PC-3 (cell line): ENCODE data around the gene UCP2. TPM values are rescaled to one million over a fixed set of nuclear protein-coding genes. Genes with fewer than 3 reads are reported as not detected.

ENCODE experiments used
- ATAC-seq: fragments of 200-7000 bp; cut with Tn5 transposase; 2 replicates; pipeline ENCODE4 v1.9.1; 2020; ENCODE audit warnings: mild to moderate bottlenecking, moderate library complexity
- BruUV-seq: library from RNA; stranded (reverse); fragments of 400-500 nt; replicated peaks from 2 replicates; lab custom pipeline; 2021; lab: Mats Ljungman, UMichigan
- CTCF ChIA-PET: fragments of 300-600 bp; sonication (Branson Sonifier 250); formaldehyde crosslinking; loops from one replicate; lab custom pipeline; 2022; ENCODE audit warnings: antibody characterized with exemption; lab: Charles Lee
- POLR2A ChIA-PET: fragments of 300-600 bp; sonication (Branson Sonifier 250); formaldehyde crosslinking; loops from one replicate; lab custom pipeline; 2022; ENCODE audit warnings: antibody characterized with exemption; ENCODE audit not compliant: unreplicated experiment; lab: Charles Lee
- DNase-seq: peaks from one replicate; pipeline ENCODE4 v3.0.0-alpha.2; 2015
- H2AFZ ChIP-seq: fragments of 300-600 bp; sonication (generic); 2 replicates; pipeline ENCODE4 v1.6.0; 2016; ENCODE audit warnings: antibody characterized with exemption, low read length
- H3F3A ChIP-seq: fragments of 300-600 bp; sonication (generic); one replicate; pipeline ENCODE4 v1.6.0; 2017; ENCODE audit warnings: antibody characterized with exemption, low read length, control low read depth, mild to moderate bottlenecking; ENCODE audit not compliant: unreplicated experiment
- H3K27ac ChIP-seq: fragments of 300-600 bp; sonication (generic); 2 replicates; pipeline ENCODE4 v1.5.1; 2016; ENCODE audit warnings: mild to moderate bottlenecking, low read length
- H3K27me3 ChIP-seq: fragments of 300-600 bp; sonication (generic); 2 replicates; pipeline ENCODE4 v1.6.1; 2016; ENCODE audit warnings: low read length, mixed read lengths
- H3K36me3 ChIP-seq: fragments of 300-600 bp; sonication (generic); 2 replicates; pipeline ENCODE4 v1.6.1; 2016; ENCODE audit warnings: low read depth, mixed run types, low read length, mixed read lengths
- H3K4me1 ChIP-seq: fragments of 300-600 bp; sonication (generic); 2 replicates; pipeline ENCODE4 v1.5.1; 2016; ENCODE audit warnings: low read length; ENCODE audit not compliant: insufficient read depth
- H3K4me2 ChIP-seq: fragments of 300-600 bp; sonication (generic); 2 replicates; pipeline ENCODE4 v1.6.0; 2016; ENCODE audit warnings: low read length
- H3K4me3 ChIP-seq: fragments of 300-600 bp; sonication (generic); 2 replicates; pipeline ENCODE4 v1.5.1; 2016; ENCODE audit warnings: mild to moderate bottlenecking, low read length, mixed read lengths
- H3K79me2 ChIP-seq: fragments of 300-600 bp; sonication (generic); 2 replicates; pipeline ENCODE4 v1.6.1; 2017; ENCODE audit warnings: low read length, mixed read lengths
- H3K9ac ChIP-seq: fragments of 300-600 bp; sonication (generic); 2 replicates; pipeline ENCODE4 v1.6.0; 2016; ENCODE audit warnings: mild to moderate bottlenecking, low read length
- H3K9me2 ChIP-seq: fragments of 300-600 bp; sonication (generic); replicated peaks from 2 replicates; pipeline ENCODE4 v1.6.1; 2016; ENCODE audit warnings: mixed run types, low read length, mixed read lengths
- H3K9me3 ChIP-seq: fragments of 300-600 bp; sonication (generic); 2 replicates; pipeline ENCODE4 v1.6.1; 2016; ENCODE audit warnings: low read length, mixed read lengths
- H4K20me1 ChIP-seq: fragments of 300-600 bp; sonication (generic); 2 replicates; pipeline ENCODE4 v1.6.1; 2016; ENCODE audit warnings: low read length, mixed read lengths
- EZH2 ChIP-seq: fragments of 300-600 bp; sonication (generic); IDR thresholded peaks from one replicate; pipeline ENCODE4 v1.6.1; 2017; ENCODE audit warnings: antibody characterized with exemption, mild to moderate bottlenecking, low read length; ENCODE audit not compliant: unreplicated experiment
- EZH2phosphoT487 ChIP-seq: fragments of 300-600 bp; sonication (generic); IDR thresholded peaks from 2 replicates; pipeline ENCODE4 v1.6.1; 2018; ENCODE audit warnings: mild to moderate bottlenecking, antibody characterized with exemption, low read length, borderline replicate concordance
- intact Hi-C: fragments of 100-400 bp; cut with micrococcal nuclease; formaldehyde crosslinking; loops from 2 replicates; pipeline ENCODE4 v1.9.0; 2023
- total RNA-seq: library from RNA; depleted of rRNA; stranded (reverse); fragments of >200 nt; gene quantifications from 2 replicates; pipeline ENCODE4 v1.2.3, GENCODE V29; 2014
- TF ChIP-seq, protein P1 (sequence below): fragments of 300-600 bp; sonication (generic); conservative IDR thresholded peaks from 2 replicates; pipeline ENCODE4 v1.5.1; 2017; ENCODE audit warnings: antibody characterized with exemption, low read depth, mild to moderate bottlenecking, low read length

Gene UCP2
- total RNA-seq, 1 experiment from 2014 or later: 6.4 TPM

DNA sequence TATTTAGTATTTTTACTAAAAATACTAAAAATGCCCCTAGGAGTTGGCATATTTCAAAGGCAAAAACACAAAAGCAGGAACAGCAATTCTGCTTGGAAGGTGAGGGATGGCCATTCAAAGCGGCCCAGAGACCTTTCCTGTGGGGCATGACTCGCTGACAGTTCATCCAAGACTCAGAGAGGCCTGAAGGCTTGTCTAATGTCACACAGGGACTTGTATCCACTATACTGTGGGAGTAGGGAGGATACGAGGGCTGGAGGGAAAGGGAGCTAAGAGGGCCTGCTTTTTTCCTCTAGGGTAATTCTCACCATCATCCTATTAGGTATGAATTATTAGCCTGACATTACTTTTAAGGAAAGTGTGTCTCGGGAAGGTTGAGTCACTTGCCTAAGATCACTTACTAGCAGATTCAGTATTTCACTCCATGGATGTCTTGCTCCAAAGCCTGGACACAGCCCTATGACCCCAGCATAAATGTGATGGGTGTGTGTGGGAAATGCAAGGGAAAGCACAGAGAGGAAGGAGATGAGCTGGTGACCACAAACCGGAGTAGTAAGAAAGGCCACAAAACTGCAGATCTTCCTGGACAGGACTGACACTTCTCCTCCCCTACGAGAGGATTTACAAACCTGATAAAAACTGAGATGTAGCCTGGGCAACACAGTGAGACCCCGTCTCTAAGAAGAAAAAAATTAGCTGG, 43.0 kb upstream of the UCP2 start:
- Histone ChIP-seq H3K36me3 (no peaks in the 10 kb centered on the region), H3K4me2 (peak overlapping the region; percentile 51), H3K4me1 (peaks cover 32% of the 10 kb centered on the region), H2AFZ (no peak overlapping the region), H3K9me3 (no peaks in the 10 kb centered on the region), H4K20me1 (no peaks in the 10 kb centered on the region), H3F3A (peaks cover 12% of the 10 kb centered on the region), H3K79me2 (no peaks in the 10 kb centered on the region), H3K4me3 (no peak overlapping the region), H3K27ac (peak overlapping the region; percentile 89), H3K9ac (peak overlapping the region; percentile 55), H3K9me2 (no peaks in the 10 kb centered on the region), H3K27me3 (no peaks in the 10 kb centered on the region)
- BruUV-seq: no TSS peak
- ChIA-PET POLR2A (no interaction called here), CTCF (no interaction called here)
- intact Hi-C loops: loop anchor here (2.0 kb wide), 1 partner anchor 41 kb away; no protein-coding TSS in a partner anchor
- DNase-seq (peak; percentile 87), ATAC-seq (peak; percentile 86)
- TF ChIP-seq EZH2 (no peak), EZH2phosphoT487 (no peak)
- TF ChIP-seq, protein P1, sequence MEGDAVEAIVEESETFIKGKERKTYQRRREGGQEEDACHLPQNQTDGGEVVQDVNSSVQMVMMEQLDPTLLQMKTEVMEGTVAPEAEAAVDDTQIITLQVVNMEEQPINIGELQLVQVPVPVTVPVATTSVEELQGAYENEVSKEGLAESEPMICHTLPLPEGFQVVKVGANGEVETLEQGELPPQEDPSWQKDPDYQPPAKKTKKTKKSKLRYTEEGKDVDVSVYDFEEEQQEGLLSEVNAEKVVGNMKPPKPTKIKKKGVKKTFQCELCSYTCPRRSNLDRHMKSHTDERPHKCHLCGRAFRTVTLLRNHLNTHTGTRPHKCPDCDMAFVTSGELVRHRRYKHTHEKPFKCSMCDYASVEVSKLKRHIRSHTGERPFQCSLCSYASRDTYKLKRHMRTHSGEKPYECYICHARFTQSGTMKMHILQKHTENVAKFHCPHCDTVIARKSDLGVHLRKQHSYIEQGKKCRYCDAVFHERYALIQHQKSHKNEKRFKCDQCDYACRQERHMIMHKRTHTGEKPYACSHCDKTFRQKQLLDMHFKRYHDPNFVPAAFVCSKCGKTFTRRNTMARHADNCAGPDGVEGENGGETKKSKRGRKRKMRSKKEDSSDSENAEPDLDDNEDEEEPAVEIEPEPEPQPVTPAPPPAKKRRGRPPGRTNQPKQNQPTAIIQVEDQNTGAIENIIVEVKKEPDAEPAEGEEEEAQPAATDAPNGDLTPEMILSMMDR: no peak

DNA sequence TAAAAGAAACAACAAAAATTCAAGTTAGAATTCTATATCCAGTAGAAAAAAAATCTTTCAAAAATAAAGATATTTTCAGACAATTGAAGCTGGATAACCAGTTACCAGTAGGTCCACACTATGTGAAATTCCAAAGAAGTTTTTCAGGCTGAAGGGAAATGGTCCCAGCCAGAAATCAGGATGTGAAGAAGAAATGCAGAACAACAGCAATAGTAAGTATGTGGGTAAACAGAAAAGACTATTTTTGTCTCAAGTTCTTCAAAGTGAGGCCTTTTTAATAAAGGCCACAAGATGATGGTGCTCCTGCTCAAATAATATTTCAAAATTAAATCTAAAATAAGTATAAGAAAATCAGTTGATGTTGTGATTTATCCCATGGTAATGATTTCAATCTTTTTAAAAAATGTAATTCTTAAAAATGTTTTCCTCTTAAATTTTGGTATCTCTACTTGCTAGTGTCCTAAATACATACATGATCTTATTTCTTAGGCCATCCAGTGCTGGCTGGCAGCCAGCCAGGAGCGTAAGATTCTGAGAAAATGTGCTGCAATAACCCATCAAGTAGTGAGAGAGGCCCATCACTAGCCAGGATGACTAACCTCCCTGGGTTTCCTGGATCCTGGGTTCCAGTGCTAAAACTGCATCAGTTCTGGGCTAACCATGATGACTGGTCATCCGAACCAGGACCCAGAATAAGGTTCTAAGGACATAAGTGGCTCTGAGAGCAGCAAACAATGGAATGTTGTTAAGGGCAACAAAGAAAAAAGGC, 41.8 kb upstream of the UCP2 start:
- Histone ChIP-seq H3K9me3 (no peaks in the 10 kb centered on the region), H3K9me2 (no peaks in the 10 kb centered on the region), H3K27me3 (no peaks in the 10 kb centered on the region), H3K9ac (peak overlapping the region; percentile 55; the same call in 1 of the 2 replicates), H3K4me3 (no peak overlapping the region), H3F3A (peaks cover 12% of the 10 kb centered on the region), H3K36me3 (no peaks in the 10 kb centered on the region), H2AFZ (no peak overlapping the region), H3K27ac (peak overlapping the region; percentile 89), H3K4me1 (peaks cover 33% of the 10 kb centered on the region), H3K4me2 (peak overlapping the region; percentile 51), H4K20me1 (no peaks in the 10 kb centered on the region), H3K79me2 (no peaks in the 10 kb centered on the region)
- ATAC-seq: no peak
- DNase-seq: peak; percentile 53
- intact Hi-C loops: no loop called here
- POLR2A ChIA-PET: no interaction called here
- no TSS peak for BruUV-seq
- TF ChIP-seq EZH2phosphoT487 (no peak), EZH2 (no peak)
- TF ChIP-seq, protein P1: no peak
- CTCF ChIA-PET: no interaction called here
